Stimulated activated CD4-positive, alpha-beta T cell treated with anti-CD3 and anti-CD28 coated beads, Interleukin-2, amount 100 ng/mL, for 4 hours (primary cell): Measurements from ENCODE around the gene SERAC1.

Experiments
- DNase-seq: peaks from one replicate; pipeline ENCODE4 v3.0.0-alpha.2; 2020; ENCODE audit warnings: low read depth

The SERAC1 gene

DNA sequence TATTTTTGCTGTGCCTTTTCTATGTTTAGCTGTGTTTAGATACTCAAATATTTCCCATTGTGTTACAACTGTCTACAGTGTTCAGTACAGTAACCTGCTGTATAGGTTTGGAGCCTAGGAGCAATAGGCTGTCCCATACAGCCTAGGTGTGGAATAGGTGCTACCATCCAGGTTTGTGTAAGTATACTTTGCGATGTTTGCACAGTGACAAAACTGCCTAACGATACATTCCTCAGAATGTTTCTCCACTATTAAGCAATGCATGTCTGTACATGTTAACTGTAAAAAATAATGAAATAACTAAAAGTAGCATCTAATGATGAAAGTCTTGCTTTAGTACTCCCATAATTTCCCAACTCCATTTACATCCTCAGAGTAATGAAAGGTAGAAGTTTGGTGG lies 46.0 kb downstream of the SERAC1 start:
- DNase-seq: no peak

DNA sequence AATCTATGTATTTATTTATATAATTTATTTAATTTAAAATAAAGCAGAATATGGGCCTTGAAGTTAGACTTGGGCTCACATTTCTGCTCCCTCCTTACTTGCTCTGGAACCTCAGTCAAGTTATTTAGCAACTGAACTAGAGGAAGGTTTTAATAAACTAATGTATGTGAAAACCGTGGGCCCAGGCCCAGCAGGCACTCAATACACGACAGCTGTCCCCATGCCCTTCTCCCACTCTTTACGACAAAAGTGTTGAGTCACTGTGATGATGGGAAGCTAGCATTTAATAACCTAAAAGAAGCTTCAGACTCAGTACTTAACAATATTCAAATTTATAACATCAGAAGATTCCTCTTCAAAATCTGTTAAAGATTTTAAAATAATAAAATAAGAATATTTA lies 46.7 kb downstream of the SERAC1 start:
- no peak for DNase-seq

DNA sequence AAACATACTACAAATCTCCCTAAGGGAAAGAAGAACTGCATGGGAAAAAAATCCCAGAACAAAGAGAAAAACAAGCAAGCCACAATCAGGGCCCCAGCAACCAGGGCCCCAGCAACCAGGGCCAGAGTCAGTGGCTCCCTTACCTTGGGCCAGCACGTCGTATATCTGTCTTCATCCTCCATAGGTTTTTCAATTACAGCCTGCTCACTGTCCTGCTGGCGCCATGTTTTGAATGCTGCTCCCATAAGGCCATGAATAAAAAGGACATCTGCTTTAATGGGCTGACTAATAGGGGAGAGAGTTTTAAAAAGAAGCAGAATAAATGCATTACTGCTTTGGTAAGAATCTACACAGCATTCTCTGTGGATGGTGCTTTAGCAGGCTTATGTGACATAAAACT lies 49.2 kb downstream of the SERAC1 start:
- no peak for DNase-seq

GRCh38 chr6:158115508-158115907 lies 52.6 kb downstream of the SERAC1 start:
- DNase-seq: no peak

- no peak for DNase-seq
Measured at GRCh38 chr6:158115102-158115501, 53.0 kb downstream of the SERAC1 start.

DNA sequence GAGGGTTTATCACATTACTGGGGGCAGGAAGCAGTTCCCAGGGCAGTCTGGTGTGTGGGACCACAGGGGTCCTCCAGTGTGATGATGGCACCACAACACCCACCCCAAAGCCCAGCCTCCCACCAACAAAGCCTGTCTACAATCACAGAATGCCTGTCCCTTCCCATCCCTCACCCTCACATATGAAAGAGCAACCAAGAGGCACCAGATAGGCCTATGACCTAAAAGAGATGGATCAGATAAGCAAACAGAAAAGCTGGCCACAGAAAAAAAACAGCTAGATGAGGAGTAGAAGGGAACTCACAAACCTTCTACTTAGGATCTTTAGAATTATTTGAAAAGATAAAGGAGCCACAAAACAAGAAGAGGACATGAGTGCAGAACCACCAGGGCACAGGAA lies 54.3 kb downstream of the SERAC1 start:
- no peak for DNase-seq

GRCh38 chr6:158111987-158112386 lies 56.1 kb downstream of the SERAC1 start:
- no peak for DNase-seq

DNA sequence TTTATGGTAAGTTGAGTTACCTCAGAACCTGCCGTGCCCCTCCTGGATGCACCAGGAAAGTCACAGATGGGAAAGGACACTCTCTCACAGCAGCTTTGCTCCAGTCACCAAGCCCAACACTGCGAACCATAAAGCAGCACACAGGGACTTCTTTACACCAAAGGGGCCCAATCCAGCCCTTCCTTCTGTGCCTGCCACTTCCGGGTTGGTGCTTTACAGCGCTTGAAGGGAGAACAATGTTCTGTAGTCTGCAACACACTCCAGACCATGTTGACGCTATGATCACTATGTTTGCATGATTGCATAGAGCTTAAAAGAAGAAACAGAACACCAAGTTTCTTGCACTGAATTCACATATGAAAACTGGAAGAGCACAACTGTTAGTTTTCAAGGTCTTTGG lies 57.1 kb downstream of the SERAC1 start:
- no peak for DNase-seq

GRCh38 chr6:158109748-158110147 lies 58.3 kb downstream of the SERAC1 start:
- no peak for DNase-seq

DNA sequence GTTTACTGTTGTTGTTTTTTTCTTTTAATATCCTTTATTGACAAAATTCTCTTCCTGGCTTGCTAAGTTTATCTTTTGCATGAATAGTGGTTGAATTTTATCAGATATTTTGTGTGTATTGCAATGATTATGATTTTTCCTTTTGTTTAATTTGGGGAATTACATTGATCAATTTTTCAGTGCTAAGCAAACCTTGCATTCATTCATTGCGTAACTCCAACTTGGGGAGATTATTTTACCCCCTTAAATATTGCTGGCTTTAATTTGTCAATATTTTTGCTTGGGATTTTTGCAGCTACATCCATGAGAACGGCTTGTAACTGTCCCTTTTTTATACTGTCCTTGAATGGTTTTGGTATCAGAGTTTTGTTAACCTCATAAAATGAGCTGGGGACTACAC lies 63.4 kb downstream of the SERAC1 start:
- DNase-seq: no peak

DNA sequence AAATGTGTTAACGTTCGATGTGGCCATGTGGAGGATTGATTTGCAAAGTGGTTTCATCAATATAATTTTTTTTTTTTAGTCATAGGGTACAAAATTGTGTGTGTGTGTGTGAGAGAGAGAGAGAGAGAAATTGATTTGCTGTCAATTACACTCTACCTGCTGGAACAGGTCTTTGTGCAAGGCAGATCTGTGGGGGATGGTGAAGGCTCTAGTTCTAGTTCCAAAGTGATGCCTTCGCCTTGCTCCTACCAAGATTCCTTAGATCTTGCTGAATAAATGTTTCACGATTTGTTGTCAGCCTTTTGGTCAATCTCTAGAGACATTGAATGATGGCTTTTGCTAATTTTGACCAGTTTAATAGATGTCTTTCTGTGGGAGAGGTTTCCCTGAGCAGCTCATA lies 64.8 kb downstream of the SERAC1 start:
- no peak for DNase-seq

DNA sequence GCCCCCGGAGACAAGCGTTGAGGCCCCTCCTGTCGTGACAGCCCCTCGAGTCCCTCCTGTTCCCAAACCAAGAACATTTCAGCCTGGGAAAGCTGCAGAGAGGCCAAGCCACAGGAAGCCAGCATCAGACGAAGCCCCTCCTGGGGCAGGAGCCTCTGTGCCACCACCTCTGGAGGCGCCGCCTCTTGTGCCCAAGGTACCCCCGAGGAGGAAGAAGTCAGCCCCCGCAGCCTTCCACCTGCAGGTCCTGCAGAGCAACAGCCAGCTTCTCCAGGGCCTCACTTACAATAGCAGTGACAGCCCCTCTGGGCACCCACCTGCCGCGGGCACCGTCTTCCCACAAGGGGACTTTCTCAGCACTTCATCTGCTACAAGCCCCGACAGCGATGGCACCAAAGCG lies 72.4 kb downstream of the SERAC1 start:
- DNase-seq: no peak

GRCh38 chr6:158095031-158095430 lies 73.0 kb downstream of the SERAC1 start:
- no peak for DNase-seq

GRCh38 chr6:158092806-158093205 lies 75.3 kb downstream of the SERAC1 start:
- DNase-seq: no peak

DNA sequence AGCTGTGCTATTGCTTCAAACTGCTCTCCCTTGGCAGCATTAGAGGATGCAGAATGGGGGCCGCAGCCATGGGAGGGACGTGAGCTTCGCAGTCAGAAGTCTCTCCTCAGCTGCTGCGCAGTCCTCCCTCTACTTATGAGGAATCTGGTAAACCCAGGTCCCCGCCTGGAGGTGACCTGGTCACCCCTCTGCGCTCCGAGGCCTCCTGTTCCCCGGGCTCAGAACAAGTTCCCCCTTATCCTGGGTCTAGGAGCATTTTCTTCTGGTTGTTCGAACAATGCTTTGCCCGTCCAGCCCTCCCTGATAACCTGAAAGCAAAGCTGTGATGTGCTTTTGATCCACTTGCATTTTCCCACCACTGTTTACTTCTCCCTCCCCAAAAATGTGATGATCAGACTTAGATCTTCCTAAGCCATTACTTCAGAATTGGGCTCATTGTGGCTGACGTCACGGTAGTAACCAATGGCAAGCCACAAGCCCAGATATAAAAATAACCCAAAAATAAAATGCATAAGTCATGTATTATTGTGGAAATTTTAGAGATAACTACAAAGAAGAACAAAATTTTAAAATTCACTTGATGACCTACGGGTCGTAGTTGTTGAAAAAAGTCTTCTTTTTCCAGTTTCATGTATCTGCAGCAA lies 80.7 kb downstream of the SERAC1 start:
- DNase-seq: no peak

DNA sequence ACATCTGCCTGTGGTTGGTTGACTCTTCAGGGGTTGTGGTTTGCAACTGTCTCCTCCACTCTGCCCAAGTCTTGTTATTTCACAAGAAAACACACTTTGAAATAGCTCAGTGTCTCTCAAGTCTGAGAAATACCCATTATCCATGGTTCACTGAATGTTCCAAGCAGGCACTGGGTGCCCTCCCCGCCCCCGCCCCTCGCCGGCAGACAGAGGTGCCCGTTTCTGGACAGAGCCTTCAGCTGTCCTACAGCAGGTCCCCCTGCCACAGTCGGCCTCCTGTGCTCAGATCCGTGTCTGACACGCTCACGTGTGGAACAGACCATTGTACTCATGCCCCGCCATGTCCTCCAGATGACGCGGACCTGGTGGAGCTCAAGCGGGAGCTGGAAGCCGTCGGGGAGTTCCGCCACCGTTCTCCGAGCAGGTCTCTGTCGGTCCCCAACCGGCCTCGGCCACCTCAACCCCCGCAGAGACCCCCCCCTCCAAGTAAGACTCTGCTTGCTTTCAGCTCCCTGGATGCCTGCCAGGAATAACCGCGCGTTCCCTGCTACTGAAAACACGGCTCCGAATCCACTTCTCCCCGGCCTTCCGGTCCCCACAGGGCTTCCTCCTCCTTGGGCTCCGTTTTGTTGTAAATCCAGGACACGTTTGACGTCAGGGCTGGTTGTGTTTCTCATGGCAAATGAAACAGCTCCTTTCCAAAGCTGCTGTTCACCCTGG lies 81.4 kb downstream of the SERAC1 start:
- DNase-seq: no peak

DNA sequence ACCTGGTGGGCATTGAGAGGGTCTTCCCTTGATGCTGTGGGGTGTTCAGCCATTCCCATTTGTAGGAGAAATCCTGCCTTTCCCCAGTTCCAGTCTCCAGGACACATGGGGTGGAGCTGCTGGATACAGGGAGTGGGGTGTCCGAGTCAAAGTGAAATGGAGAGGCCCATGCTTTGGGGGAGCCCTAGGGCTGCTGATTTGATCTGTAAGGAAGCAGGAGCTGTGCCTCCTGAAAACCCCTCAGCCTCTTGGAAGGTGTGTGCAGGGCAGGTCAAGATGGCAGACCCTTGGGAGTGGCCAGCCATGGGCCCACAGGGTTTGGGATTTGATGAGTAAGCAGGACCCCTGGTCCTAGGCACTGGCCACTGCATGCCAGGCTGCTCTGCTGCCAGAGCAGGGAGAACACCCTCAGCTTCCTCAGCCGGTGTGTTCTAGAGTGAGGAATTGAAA lies 82.0 kb downstream of the SERAC1 start:
- no peak for DNase-seq

- DNase-seq: no peak
Measured at GRCh38 chr6:158085261-158086053, 82.6 kb downstream of the SERAC1 start.

DNA sequence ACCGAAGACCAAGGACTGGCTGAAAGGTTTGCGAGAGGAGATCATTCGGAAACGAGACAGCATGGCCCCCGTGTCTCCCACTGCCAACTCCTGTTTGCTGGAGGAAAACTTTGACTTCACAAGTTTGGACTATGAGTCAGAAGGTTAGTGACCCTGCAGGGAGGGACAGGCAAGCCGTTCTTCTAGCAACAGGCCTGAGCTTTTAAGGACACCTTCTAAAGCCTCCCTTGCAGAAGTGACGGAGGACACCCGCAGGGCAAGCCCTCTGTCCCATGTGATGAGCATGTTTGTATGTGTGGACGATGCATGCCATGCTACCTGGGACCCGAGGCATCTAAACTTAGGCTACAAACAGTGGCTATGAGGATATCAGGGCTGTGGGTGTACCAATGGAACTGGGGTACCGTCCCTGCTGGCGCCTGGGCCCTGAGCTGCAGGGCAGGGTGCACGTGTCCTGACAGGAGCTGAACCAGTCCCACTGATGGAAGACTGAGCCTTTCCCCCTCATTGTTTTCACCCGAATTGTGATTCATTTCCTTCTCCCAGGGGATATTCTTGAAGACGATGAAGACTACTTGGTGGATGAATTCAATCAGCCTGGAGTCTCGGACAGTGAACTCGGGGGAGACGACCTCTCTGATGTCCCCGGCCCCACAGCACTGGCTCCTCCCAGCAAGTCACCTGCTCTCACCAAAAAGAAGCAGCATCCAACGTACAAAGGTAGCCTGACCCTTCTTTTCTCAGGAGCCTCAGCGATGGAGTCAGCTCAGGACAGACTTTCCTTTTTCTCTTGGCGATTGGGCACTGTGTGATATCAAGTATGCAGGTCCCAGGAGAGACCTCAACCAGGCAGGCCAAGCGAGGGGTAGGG lies 84.4 kb downstream of the SERAC1 start:
- no peak for DNase-seq

DNA sequence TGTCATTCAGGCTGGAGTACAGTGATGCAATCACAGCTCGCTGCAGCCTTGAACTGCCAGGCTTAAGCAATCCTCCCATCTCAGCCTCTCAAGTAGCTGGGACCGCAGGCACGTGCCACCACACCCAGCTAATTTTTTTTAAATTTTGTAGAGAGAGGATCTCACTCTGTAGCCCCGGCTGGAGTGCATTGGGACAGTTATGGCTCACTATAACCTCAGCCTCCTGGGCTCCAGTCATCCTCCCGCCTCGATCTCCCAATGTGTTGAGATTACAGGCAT lies 86.5 kb downstream of the SERAC1 start:
- no peak for DNase-seq

- DNase-seq: no peak
Measured at GRCh38 chr6:158080849-158081656, 87.0 kb downstream of the SERAC1 start.

- no peak for DNase-seq
Measured at GRCh38 chr6:158078320-158078719, 89.7 kb downstream of the SERAC1 start.
